Heart left ventricle (tissue), 16 donors: ENCODE measurements around the gene TM9SF4. TPM values are rescaled to one million over a fixed set of nuclear protein-coding genes. Genes with fewer than 3 reads are reported as not detected.

Experiments
- ATAC-seq, 4 donors: fragments of 200-7000 bp; cut with Tn5 transposase; one replicate each; pipeline ENCODE4 v1.9.1; 2020 to 2022; ENCODE audit warnings: moderate library complexity in 4 of 4, mild to moderate bottlenecking in 3 of 4, moderate number of reproducible peaks in 1 of 4
- DNase-seq, 5 donors: peaks; one replicate each; pipeline ENCODE4 v3.0.0-alpha.2; 2020
- H3K27ac ChIP-seq, 12 donors: fragments of 200-600 bp; sonication (generic) in 4 of 12; one replicate each; pipeline versions ENCODE4 v1.5.0 to v1.8.0; 2016 to 2022; ENCODE audit warnings: mild to moderate bottlenecking in 2 of 12
- H3K27me3 ChIP-seq, 9 donors: fragments of 200-600 bp; sonication (generic) in 2 of 9; one replicate each; pipeline versions ENCODE4 v1.5.1 to v1.8.0; 2016 to 2022; ENCODE audit warnings: mild to moderate bottlenecking in 3 of 9
- H3K36me3 ChIP-seq, 9 donors: fragments of 200-600 bp; sonication (generic) in 2 of 9; one replicate each; pipeline versions ENCODE4 v1.5.0 to v1.8.0; 2018 to 2022; ENCODE audit warnings: mild to moderate bottlenecking in 2 of 9
- H3K4me1 ChIP-seq, 12 donors: fragments of 200-600 bp; sonication (generic) in 4 of 12; one replicate each; pipeline versions ENCODE4 v1.5.0 to v1.8.0; 2016 to 2022; ENCODE audit warnings: mild to moderate bottlenecking in 3 of 12
- H3K4me3 ChIP-seq, 12 donors: fragments of 200-600 bp; sonication (generic) in 4 of 12; one replicate each; pipeline versions ENCODE4 v1.5.0 to v1.8.0; 2017 to 2022; ENCODE audit warnings: mild to moderate bottlenecking in 9 of 12, moderate library complexity in 4 of 12
- H3K9me3 ChIP-seq, 12 donors: fragments of 200-600 bp; sonication (generic) in 4 of 12; one replicate each; pipeline versions ENCODE4 v1.5.0 to v1.8.0; 2016 to 2022; ENCODE audit warnings: mild to moderate bottlenecking in 1 of 12
- CTCF ChIP-seq, 12 donors: fragments of 200-600 bp; sonication (generic) in 4 of 12; IDR thresholded peaks; one replicate each; pipeline versions ENCODE4 v1.5.0 to v1.8.0; 2018 to 2022; ENCODE audit warnings: antibody characterized with exemption in 12 of 12, mild to moderate bottlenecking in 5 of 12
- POLR2A ChIP-seq, 2 donors: fragments of 450-650 bp; IDR thresholded peaks; one replicate each; pipeline ENCODE4 v1.6.1; 2017; ENCODE audit warnings: antibody characterized with exemption in 2 of 2, mild to moderate bottlenecking in 2 of 2, moderate library complexity in 2 of 2
- WGBS, 4 donors: extraction: QIAGEN DNeasy Blood & Tissue Kit in 2 of 4; methylation state at CpG; one replicate each; pipeline versions ENCODE4 v1.1.5 to v1.1.7; 2013 to 2018; 5-methylcytosine and 5-hydroxymethylcytosine counted together
- intact Hi-C, 10 donors: fragments of 100-400 bp; cut with DNase I; formaldehyde crosslinking; loops; one replicate each; pipeline versions ENCODE4 v1.11.1 to v1.14.2; 2022
- polyA plus RNA-seq, 2 donors: library from polyadenylated mRNA; stranded (reverse); fragments of 200-250 nt; gene quantifications; one replicate each; pipeline ENCODE4 v1.2.3, GENCODE V29; 2013
- total RNA-seq, 9 donors: library from RNA; depleted of rRNA in 2 of 9; stranded (reverse); fragments of >200 nt in 2 of 9; fragmentation: NEBNext Ultra II Directional in 3 of 9; extraction: Animal tissue kit (Norgen Biotek cat#: 25700) in 3 of 9; gene quantifications; one replicate each; pipeline versions ENCODE4 v1.1.0 to v1.2.4, GENCODE V29; 2016 to 2023
- donor health status: ischemic (EF 13 %, LVEDD 7.1; RV severe dilation, severe dysfunction).
- donor health status: healthy with polysubstance abuse.
- donor health status: DM: no; HTN: yes; CAD: no.
- donor health status: DM: no; HTN: no; CAD: no.
- donor health status: ischemic (EF 25% LVEDD 6.9; RV normal size, moderate dysfunction).
- donor health status: ischemic (EF 25% LVEDD 5.7; RV mildly dilated, moderate dysfunction).
- donor health status: healthy.
- donor health status: DM: yes; HTN: yes; CAD: no.
- donor health status: ischemic (EF 35%, LVEDD 5.7; RV mildly dilated, moderate dysfunction).
- donor health status: nonischemic (EF 11% LVEDD 7.7; RV severe dilation, severe dysfunction).
- donor health status: DM: yes; HTN: yes; CAD: no.
- donor health status: PGD.
- donor health status: ischemic (EF 29% LVEDD 5.4; RV normal size, mild dysfunction).
- donor health status: nonischemic (EF 23%, LVEDD 6.1; RV moderate dilation, normal function).

TM9SF4 gene
- total and polyA plus RNA-seq, 11 donors = 15.7 to 37.9 (median 28.8) TPM

DNA sequence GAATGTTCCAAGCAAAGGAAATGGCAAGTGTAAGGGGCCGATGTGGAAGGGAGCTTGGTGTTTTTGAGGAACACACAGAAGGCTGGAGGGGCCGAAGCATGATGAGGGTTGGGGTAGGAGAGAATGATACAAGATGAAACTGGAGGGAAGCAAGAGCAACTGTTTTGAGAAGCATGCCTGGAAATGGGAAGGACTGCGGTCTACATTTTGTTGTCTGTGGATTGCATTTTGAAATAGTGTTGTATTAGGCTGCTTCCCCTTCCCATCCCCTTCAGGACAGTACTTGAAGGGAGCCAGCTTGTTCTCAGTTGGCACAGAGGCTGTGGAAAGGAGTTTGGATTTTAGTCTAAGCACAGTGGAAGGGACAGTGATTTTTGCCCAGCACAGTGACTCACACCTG lies 2.2 kb downstream of the TM9SF4 start:
- H3K27me3 ChIP-seq = no peaks in the 10 kb centered on the region
- ATAC-seq (peak in 1 of 4 donors; percentile 4), DNase-seq (no peak)
- H3K9me3 ChIP-seq = no peaks in the 10 kb centered on the region
- no peak overlapping the region for H3K4me3 ChIP-seq
- H3K36me3 ChIP-seq = peaks cover 0 to 22% (median 0%) of the 10 kb centered on the region in 9 donors
- WGBS, 4 donors = 87 to 91% (median 90%) methylated on average over 3 of the region's 3 CpGs
- peaks cover 0 to 68% (median 19%) of the 10 kb centered on the region in 12 donors for H3K4me1 ChIP-seq
- peak overlapping the region in 1 of 12 donors; percentile 99 for H3K27ac ChIP-seq
- intact Hi-C loops = loop anchor here in 1 of 10 donors (2.0 kb wide), 1 partner anchor 95 kb away; the partner anchor contains the start of genes PLAGL2 and POFUT1
- TF ChIP-seq CTCF (IDR thresholded peaks at IDR 0.05) (no peak), POLR2A (IDR thresholded peaks at IDR 0.05) (no peak)

DNA sequence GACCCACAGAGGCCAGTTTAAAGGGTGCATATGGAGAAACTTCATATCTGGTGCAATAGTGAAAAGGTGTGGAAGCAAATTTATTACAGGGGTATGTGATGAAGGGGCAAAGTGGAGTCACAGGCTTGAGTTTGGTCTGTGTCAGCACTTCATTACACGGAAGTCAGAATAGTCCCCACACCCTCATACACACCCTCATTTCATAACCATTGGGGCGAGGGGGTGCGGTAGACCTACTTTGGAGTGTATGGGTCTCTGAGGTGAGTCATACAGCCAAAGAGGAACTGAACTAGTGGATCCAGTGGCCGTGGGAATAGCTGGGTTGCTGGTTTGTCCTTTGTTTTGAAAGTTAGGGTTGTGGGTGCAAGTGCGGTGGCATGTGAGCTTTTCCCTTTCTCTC lies 3.3 kb downstream of the TM9SF4 start:
- H3K4me1 ChIP-seq = peaks cover 0 to 78% (median 29%) of the 10 kb centered on the region in 12 donors
- H3K27ac ChIP-seq = peak overlapping the region in 1 of 12 donors; percentile 99
- WGBS, 4 donors = 80 to 94% (median 84%) methylated on average over 5 of the region's 5 CpGs

GRCh38 chr20:32113591-32114260 lies 4.2 kb downstream of the TM9SF4 start:
- peak overlapping the region in 1 of 12 donors; percentile 99 for H3K27ac ChIP-seq
- H3K27me3 ChIP-seq = no peaks in the 10 kb centered on the region
- no peak for ATAC-seq
- TF ChIP-seq CTCF (IDR thresholded peaks at IDR 0.05) (no peak), POLR2A (IDR thresholded peaks at IDR 0.05) (no peak)
- H3K4me3 ChIP-seq = no peak overlapping the region
- DNase-seq = no peak
- H3K36me3 ChIP-seq = peaks cover 0 to 24% (median 0%) of the 10 kb centered on the region in 9 donors
- WGBS, 4 donors = 88 to 95% (median 91%) methylated on average over 2 of the region's 2 CpGs
- intact Hi-C loops = no loop called here
- no peaks in the 10 kb centered on the region for H3K9me3 ChIP-seq
- H3K4me1 ChIP-seq = peaks cover 0 to 80% (median 32%) of the 10 kb centered on the region in 12 donors

More for the DNA sequence above, 3.3 kb downstream of the TM9SF4 start:
- DNase-seq (peak in 3 of 5 donors; percentile 15 to 37 (median 36)), ATAC-seq (peak in 2 of 4 donors; percentile 6 to 52)
- Histone ChIP-seq H3K36me3 (peaks cover 0 to 22% (median 0%) of the 10 kb centered on the region in 9 donors), H3K27me3 (no peaks in the 10 kb centered on the region), H3K9me3 (no peaks in the 10 kb centered on the region), H3K4me3 (no peak overlapping the region)
- intact Hi-C loops = no loop called here
- TF ChIP-seq POLR2A (IDR thresholded peaks at IDR 0.05) (no peak), CTCF (IDR thresholded peaks at IDR 0.05) (no peak)

DNA sequence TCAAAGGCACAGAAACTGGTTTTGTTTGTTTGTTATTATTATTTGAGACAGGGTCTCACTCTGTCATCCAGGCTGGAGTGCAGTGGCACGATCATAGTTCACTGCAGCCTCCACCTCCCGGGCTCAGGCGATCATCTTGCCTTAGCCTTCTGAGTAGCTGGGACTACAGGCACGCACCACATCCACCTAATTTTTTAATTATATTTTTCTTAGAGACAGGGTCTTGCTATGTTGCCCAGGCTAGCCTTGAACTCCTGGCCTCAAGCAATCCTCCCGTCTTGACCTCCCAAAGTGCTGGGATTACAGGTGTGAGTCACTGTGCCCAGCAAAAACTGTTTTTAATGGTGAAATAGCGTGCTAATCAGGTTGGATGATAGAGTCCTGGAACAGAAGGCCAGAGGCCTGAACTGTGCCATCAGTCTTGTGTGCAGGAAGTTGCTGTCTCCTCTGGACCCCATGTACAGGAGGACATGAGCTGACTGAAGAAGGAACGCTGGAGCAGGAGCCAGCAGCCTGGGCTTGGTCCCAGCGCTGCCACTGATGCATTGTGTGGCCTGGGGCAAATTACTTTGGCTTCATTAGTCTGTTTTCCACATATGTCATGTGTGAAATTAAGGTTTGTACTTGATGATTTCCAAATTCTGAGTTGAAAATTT lies 4.9 kb downstream of the TM9SF4 start:
- no peak for TF ChIP-seq CTCF (IDR thresholded peaks at IDR 0.05)
- TF ChIP-seq POLR2A (IDR thresholded peaks at IDR 0.05) = no peak
- H3K9me3 ChIP-seq = no peaks in the 10 kb centered on the region
- DNase-seq (no peak), ATAC-seq (no peak)
- no peak overlapping the region for H3K27ac ChIP-seq
- 87 to 89% (median 88%) methylated on average over 8 of the region's 8 CpGs for WGBS, 4 donors
- H3K27me3 ChIP-seq = no peaks in the 10 kb centered on the region
- peaks cover 0 to 28% (median 0%) of the 10 kb centered on the region in 9 donors for H3K36me3 ChIP-seq
- intact Hi-C loops = no loop called here
- peaks cover 0 to 80% (median 32%) of the 10 kb centered on the region in 12 donors for H3K4me1 ChIP-seq
- H3K4me3 ChIP-seq = no peak overlapping the region
